NCI-H2196 treated with DMSO at 0.1 percent for 48 hours (cell line): ENCODE results near the gene HPS1.

Experiments used
- DNase-seq: peaks from one replicate; lab custom pipeline; 2025; ENCODE audit not compliant: unreplicated experiment; lab: John Stamatoyannopoulos, UW

The HPS1 gene

DNA sequence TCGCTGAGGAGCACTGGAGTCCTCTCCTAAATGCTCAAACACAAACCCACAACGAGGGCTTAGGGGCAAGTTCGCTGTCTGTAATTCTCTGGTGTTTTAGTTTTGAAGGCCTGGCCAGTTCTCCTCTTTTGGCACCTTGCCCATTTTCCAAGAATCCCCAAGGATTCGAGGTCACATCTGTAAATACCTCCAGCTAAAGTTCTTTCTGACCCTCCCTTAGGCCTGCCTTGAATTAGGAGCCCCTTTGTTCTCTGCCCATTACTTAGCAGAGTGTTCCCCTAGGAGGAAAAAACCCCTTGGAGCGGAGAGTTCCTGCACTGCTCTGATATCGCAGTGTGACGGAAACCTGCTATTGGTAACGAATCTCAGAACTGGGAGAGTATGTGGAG lies 31.0 kb downstream of the HPS1 start:
- DNase-seq: no peak

DNA sequence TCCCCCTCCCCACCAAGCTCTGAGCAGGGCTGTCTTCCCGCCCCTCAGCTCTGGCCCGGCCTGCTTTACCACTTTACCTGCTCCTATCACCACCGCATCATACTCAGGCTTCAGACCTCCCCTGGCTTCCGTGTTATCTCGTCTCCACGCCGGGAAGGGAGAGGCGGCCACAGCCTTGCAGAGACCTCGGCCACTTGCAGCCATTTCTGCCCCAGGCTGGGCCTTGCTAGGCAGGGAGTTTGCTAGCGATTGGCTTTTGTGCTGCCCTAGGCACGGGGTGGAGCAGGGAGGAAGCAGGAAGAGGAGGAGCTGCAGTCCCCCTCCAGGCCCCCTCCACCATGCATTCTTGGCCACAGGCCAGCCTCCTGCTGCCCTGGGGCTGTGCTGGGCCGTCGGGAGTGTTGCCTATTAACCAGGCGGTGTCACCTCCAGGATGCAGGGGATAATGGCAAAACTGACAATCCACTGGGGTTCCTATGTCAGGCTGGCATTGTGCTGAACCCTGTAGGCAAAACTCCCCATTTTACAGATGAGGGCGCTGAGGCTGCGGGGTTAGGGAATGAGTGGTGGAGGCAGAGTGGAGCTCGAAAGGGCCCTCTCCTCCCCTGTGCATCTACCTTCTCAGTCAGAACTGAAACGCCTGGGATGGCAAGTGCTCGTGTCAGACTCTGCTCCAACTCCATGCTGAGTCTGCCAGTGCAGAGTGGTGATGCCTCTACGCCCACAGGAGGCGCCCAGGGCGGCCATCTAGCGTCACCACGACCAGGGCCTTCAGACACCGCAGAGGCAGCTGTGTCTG lies 31.6 kb downstream of the HPS1 start, which contains the start of gene PYROXD2:
PYROXD2 (minus strand) TSS at position 251 of the 799 bp plus-strand sequence; CDS start at position 204, 47 bp downstream.
- DNase-seq: peak; percentile 51

DNA sequence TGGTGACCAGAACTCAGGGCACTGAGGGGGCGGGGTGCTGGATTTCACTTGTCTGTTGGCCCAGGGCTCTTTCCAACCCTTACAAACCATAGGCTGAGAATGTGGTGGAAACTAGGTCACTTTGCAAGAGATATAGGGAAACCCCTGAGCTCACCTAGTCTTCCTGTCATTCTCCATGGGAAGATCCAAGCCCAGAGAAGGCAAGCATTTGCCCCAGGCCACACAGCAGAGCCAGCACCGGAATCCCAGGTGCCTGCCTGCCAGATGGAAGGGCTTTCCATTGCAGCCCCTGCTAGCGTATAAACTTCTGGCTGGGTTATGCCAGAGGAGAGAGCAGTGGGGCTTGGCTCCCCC lies 32.2 kb downstream of the HPS1 start:
- no peak for DNase-seq

DNA sequence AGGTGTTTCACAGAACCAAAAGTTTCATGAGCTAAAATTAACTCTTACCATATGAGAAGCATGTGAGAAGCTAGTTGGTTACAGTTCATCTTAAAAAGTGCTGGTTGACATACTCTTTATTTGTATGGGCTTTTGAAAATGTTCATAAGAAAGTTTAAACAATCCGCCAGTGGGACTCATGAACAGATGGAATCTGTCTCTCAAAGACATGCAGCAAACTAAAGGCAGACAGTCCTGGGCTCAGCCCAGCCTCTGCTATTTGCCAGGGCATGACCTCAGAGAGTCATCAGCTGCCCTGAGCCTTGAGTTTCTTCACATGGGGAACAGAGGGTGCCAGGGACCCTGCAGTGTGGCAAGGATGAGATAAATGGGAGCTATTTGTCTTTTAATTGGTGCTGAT lies 35.0 kb downstream of the HPS1 start:
- DNase-seq: no peak

DNA sequence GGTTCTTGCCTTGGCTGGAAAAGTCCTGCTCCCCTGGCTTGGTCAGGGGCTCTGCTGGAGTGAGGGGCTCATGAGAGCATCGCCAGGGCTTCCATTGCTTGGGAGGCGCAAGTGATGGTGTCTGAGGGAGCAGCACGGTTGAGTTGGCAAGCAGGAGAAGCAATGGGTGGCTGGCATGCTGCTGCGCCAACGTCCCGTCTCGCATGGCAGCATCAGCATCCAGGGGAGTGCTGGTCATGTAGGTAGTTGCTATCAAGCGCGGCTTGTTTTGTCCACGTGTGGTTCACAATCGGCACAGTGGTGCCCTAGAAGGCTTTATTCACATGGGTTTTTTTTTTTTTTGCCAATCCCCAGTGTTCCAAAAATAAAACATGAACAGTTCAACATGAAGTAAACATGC lies 35.6 kb downstream of the HPS1 start:
- DNase-seq: no peak

DNA sequence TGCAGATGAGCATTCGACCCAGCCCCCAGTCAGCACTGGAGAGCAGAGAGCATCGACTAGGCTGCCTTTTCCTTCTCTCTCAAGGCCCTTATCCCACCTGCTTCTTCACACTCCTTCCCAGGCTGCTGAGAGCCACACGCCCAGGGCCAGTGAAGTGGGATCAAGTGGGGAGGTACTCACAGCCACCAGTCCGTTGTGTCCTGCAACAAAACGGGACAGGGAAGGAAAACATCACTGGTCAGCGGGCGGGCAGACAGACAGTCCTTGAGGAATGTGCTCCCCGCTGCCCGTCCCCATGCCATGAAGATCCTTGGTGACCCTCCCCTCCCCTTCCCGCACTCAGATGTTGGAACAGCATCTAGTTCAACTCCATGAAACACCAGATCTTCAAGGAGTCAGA lies 36.0 kb downstream of the HPS1 start:
- no peak for DNase-seq

DNA sequence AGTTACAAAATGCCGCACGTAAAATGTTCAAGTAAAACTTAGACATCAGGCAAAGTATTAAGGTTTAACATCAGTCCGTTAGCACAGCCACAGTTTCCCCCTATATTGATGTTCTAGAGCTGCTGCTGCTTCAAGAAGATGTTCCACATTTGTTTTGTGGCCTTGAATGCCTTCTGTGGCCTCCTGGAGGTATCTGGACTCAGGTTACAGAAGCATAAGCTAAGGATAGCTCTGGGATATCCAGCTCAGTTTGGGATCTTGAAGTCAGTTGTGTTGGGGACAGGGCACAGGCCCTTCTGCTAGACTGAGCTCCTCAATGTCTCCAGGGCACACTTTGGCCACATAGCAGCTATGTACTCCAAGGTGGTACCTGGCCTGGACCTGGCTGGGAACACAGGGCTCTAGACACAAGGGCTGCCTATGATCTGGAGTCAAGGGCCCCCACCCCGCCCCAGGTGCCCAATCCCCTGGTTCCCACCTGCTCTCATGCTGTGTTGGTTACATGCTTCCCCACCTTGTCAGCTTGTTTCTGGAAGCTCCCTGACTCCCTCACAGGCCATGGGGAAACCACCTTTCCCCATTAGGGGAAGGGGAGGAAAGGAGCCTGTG lies 36.5 kb downstream of the HPS1 start:
- no peak for DNase-seq

DNA sequence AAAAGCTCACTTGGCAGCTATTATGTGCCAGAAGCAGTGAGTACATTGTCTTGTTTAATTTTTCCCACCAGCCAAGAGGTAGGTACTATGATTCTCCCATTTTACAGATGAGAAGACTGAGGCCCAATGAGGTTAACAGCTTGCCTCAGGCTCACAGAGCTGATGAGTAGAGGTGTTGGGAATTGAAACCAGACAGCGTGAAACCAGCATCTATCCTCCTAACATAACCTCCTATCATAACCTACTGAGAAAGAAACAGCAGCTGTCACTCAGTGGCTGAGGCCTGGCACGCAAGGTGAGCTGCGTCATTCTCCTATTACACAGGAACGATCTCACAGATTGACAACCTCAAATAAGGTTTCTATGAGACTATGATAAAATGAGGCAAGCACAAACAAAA lies 37.9 kb downstream of the HPS1 start:
- no peak for DNase-seq

DNA sequence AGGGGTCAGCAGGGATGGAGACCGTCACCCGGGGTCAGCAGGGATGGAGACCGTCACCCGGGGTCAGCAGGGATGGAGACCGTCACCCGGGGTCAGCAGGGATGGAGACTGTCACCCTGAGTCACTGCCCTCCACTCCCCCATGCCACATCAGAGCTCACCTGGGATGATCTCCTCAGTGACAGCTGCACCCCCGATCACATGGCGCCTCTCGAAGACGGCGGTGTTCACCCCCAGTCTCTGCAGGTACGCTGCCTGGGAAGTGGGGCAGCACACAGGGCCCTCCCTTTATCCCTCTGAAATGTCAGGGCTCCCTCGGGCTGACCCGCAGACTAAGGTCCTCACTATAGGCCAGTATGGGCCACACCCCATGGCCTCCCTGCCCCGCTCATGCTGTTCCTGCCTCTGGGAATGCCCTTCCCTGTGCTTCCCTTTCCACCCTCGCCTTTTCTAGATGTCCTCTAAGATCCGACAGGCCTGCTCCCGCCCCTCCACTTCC lies 38.9 kb downstream of the HPS1 start:
- no peak for DNase-seq

DNA sequence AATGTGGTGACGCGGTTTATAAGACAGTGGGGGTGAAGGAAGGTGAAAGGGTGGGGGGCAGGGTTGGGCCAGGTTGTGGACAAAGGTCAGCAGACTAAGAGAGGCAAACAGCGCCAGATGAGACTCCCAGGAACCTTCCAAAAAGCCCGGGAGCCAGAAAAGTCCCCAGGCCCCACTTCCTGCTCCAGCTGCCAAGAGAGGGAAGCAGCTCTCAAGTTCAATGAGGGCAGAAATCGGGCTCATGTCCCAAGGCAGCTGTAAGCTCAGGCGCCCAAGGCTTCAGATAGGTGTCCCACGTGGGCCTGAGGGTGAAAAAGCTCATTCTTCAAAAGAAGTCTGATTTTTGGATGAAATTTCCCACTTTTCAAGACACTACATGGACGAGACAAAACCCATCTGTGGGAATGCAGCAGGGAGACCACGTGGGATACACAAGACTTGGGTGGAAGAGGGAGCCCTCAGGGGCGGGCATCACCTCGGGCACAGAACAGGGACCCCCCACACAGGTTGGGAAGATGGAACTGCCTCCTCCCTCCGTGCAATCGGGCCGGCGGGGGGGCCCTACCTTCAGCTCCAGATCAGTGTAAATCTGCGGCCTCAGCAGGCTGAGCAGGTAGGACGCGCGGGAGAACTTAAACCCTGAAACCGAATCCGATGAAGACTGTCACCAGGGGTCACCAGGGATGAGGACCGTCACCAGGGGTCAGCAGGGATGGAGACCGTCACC lies 39.6 kb downstream of the HPS1 start:
- no peak for DNase-seq

DNA sequence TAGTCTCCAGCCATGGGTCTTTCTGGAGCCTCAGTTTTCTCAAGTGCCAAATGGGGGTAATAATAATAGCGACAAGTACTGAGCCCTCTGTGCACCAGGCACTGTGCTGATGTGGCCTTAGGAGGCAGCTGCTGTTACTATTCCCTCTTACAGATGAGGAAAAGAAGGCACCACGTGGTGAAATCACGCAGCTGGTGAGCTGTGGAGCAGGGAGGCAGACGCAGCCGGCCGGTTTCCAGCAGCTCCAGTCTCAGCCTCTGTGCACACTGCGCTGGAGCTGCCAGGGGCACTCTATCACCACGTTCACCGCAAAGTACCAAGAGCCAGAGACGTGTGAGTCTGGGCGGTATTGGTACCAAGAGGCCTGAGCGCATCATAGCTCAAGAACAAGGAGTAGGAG lies 41.3 kb downstream of the HPS1 start:
- DNase-seq: no peak

DNA sequence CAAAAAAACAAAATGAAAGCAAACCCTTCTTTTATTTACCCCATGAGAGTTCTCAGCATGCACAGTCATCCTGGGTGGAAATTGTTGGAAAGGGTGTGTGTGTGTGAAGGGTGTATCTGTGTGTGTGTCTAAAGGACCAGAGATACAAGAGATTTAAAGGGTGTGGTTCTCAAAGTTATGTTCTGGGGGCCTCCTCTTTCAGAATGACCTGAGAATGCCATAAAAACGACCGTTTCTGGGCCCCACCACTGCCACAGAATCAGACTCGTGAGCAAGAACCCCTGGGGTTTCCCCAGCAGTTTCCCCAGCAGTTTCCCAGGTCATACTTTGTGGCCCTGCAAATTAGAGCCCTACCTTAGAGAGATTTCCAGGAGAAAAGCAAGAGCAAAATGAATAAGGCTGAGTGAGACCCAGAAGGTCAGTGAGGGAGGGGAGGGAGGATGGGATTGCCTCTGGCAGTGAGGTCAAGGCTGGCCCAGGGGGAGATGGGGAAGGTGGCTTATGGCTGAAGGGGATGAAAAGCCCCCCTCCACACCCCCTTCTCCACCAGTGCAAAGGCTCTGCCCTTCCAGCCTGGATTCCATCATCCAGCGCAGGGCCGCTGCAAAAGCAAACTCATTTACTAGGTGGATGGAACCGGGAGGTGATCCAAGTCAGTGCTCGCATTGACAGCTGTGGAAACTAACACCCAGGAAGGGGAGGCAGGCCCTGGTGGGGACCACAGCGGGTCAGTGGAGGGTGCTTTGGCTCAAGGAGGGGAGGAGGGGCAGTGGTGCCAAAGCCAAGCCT lies 42.0 kb downstream of the HPS1 start:
- no peak for DNase-seq

DNA sequence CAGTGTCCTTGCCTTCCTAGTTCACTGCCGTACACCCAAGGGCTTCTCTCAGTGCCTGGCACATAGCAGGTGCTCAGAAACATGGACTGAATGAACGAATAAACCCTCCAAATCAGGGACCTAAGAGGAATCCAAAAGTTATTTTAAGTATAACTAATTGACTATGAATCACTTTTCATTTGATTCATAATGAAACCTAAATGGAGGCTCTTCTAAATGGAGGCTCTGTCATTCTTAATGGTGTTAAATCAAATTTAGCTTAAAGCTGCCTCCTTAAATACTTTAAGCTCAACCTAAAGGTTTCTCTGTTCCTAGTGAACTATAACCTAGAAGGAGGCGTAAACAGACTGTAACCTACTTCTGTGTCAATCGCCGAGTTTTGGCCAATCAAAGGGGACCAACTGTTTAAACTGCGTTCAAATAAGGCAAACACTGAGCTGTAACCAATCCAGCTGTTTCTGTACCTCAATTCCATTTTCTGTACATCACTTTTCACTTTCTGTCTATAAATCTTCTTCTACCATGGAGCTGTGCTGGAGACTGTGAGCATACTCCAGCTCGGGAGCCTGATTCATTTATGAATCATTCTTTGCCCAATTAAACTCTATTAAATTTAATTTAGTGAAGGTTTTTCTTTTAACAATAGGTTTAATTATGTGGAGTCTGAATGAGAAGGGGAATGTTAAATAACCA lies 42.8 kb downstream of the HPS1 start:
- no peak for DNase-seq

DNA sequence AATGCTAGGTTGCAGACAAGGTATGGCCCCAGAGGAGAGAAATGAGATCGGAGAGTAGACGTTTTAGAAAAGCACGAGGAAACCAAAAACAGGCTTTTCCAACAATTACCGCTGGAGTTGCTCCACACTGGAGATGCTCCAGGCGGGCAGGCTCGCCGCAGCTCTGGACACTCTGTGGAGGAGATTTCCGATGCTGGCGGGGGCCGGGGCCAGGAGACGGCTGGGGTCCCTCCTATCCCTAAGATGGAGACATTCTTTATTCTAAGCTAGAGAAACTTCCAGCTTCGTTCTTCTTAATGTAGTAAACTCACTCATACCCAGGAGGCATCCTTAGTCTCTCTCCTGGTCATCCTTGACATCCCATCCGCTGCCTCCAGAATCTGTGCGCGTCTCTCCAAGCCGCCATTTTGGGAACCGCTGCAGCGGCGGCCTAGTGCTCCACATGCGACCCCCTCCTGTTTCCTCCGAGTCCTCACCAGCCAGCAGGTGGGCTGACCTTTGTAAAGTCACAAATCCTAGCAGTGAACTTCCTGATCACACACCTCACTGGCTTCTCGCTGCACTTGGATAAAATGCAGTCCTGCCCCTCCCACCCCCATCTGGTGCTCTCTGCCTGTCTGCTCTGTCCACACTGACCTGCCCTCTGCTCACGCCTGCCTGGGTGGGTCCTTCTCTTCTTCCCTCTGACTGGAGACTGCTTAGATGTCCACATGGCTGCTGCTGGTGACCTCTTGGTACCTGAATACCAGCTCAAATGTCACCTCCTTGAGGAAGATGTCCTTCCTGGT lies 43.6 kb downstream of the HPS1 start:
- DNase-seq: no peak

DNA sequence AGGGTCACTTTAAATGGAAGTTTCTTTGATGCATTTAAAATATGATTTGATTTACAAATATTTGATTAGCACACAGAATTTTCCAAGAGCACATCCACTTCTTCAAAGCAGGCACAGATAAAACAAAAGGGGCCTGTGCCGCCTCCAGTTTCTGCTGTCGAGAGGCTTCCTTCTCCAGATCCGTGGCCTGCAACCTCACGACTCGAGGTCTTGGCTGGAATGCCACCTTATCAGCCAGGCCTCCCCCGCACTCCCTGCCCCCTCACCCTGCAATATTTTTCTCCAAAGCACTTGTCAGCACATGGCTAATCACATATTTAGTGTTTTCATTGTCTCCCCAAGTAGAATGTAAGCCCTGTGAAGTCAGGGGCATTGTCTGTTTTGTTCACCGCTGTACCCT lies 44.3 kb downstream of the HPS1 start:
- no peak for DNase-seq

DNA sequence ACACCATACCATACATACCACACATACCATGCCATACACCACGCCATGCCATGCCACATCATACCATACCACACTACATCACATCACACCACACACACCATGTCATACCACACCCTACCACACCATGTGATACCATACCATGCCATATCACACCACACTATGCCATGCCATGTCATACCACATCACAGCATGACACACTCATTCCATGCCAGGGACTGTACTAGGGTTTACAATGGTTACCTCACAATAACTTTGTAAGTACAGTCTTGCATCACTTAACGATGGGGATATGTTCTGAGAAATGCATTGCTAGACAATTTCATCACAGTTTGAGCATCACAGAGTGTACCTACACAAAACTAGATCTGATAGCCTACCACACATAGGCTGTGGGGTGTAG lies 46.3 kb downstream of the HPS1 start:
- DNase-seq: no peak

DNA sequence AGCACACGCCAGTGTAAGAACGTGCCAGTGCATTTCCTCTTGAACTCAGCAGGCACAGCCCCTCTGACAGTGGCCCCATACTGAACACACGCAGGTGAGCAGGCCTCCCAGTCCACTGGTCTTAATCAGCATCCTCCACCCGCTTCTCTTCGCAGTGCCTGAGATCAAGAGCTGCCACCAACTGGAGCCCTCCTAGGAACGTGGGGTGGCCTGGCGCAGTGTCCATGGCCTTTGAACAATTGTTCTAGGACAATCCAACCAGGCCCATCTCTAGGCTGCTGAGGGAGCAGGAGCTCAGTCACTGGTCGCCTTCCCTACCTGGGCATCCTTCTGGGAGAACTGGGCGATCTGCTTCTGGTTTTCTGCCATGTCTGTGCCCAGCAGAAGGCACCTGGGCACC lies 47.0 kb downstream of the HPS1 start:
- no peak for DNase-seq

DNA sequence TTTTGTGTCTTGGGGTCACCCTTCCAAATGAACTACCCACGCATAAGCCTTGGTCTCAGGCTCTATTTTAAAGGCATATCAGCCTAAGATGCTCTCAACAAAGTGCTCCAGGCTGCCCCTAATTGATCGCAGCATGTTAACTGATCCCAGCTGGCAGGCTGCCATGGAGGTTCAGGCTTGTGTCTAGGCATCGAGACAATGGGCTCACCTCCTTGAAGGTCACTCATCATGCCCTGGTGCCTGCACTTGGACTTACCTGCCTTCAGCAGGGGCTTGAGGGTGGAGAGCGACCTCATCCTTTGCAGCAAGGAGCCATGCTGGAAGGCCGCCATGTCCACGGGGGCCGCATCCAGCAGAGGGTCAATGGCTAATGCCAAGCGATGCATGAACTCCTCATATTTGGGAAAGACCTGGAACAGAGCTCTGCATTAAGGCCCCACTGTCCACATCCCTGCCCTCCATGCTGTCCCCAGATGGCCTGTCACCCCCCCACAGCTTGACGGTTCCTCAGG lies 49.6 kb downstream of the HPS1 start:
- DNase-seq: no peak
